HFF-Myc (cell line): Measurements from ENCODE around the gene MDH1.

ENCODE experiments used
- DNase-seq: peaks from one replicate; pipeline ENCODE4 v3.0.0-alpha.2; 2011; ENCODE audit warnings: low read depth; ENCODE audit errors: extremely low read depth
- H3K4me3 ChIP-seq: replicated peaks from 2 replicates; pipeline ENCODE4 v1.5.1; 2011; ENCODE audit warnings: low read depth, mild to moderate bottlenecking, control low read depth, low read length
- CTCF ChIP-seq: IDR thresholded peaks from 2 replicates; pipeline ENCODE4 v1.5.1; 2012; ENCODE audit warnings: mild to moderate bottlenecking, low read depth, low read length, control low read depth; ENCODE audit errors: missing control alignments

Gene MDH1

GRCh38 chr2:63651861-63652651 lies 63.3 kb downstream of the MDH1 start:
- H3K4me3 ChIP-seq: no peak overlapping the region
- TF ChIP-seq CTCF: no peak
- DNase-seq: no peak

GRCh38 chr2:63652652-63652985 lies 63.9 kb downstream of the MDH1 start:
- TF ChIP-seq CTCF: no peak
- no peak for DNase-seq
- no peak overlapping the region for H3K4me3 ChIP-seq

- H3K4me3 ChIP-seq: no peak overlapping the region
- DNase-seq: no peak
- no peak for TF ChIP-seq CTCF
These were observed 66.2 kb downstream of the MDH1 start for GRCh38 chr2:63654959-63655358.
